D341Med (cell line): ENCODE results near the gene ANGPT4.

Experiments
- DNase-seq: peaks from one replicate; pipeline ENCODE4 v3.0.0; 2012; ENCODE audit warnings: low spot score

The ANGPT4 gene

GRCh38 chr20:940926-941325 lies 24.8 kb upstream of the ANGPT4 start:
- DNase-seq: no peak

GRCh38 chr20:939606-940005 lies 23.5 kb upstream of the ANGPT4 start:
- DNase-seq: no peak

- no peak for DNase-seq
These were observed 18.2 kb upstream of the ANGPT4 start for GRCh38 chr20:934186-934840.

GRCh38 chr20:933029-933428 lies 16.9 kb upstream of the ANGPT4 start:
- no peak for DNase-seq

GRCh38 chr20:931401-931800 lies 15.3 kb upstream of the ANGPT4 start:
- no peak for DNase-seq

- DNase-seq: no peak
These were observed 10.5 kb upstream of the ANGPT4 start for GRCh38 chr20:926670-927069.

GRCh38 chr20:925516-925915 lies 9.4 kb upstream of the ANGPT4 start:
- no peak for DNase-seq

GRCh38 chr20:924639-925038 lies 8.5 kb upstream of the ANGPT4 start:
- no peak for DNase-seq

GRCh38 chr20:922781-923180 lies 6.6 kb upstream of the ANGPT4 start:
- no peak for DNase-seq

- DNase-seq: no peak
These were observed 4.9 kb upstream of the ANGPT4 start for GRCh38 chr20:921068-921467.

GRCh38 chr20:920311-920710 lies 4.2 kb upstream of the ANGPT4 start:
- no peak for DNase-seq

- DNase-seq: no peak
These were observed 3.4 kb upstream of the ANGPT4 start for GRCh38 chr20:919491-919916.

GRCh38 chr20:917416-917815 lies 1.3 kb upstream of the ANGPT4 start:
- no peak for DNase-seq

- no peak for DNase-seq
These were observed 691 bp upstream of the ANGPT4 start for GRCh38 chr20:916825-917224.

- no peak for DNase-seq
These were observed 1.2 kb downstream of the ANGPT4 start for GRCh38 chr20:914727-915498.

GRCh38 chr20:913306-913849 lies 2.8 kb downstream of the ANGPT4 start:
- DNase-seq: no peak

GRCh38 chr20:911882-912600 lies 4.1 kb downstream of the ANGPT4 start:
- DNase-seq: no peak

- DNase-seq: no peak
These were observed 5.0 kb downstream of the ANGPT4 start for GRCh38 chr20:910870-911770.

- no peak for DNase-seq
These were observed 5.8 kb downstream of the ANGPT4 start for GRCh38 chr20:910132-910869.

GRCh38 chr20:909641-910040 lies 6.5 kb downstream of the ANGPT4 start:
- no peak for DNase-seq

- no peak for DNase-seq
These were observed 9.3 kb downstream of the ANGPT4 start for GRCh38 chr20:906703-907270.
